GM12891 (cell line): ENCODE data around the gene COLEC12.

ENCODE experiments used
- PAX5 ChIP-seq: IDR thresholded peaks from 2 replicates; pipeline ENCODE4 v1.6.1; 2011; ENCODE audit warnings: low read length, moderate library complexity, mild to moderate bottlenecking; ENCODE audit not compliant: insufficient read depth, severe bottlenecking
- POLR2A ChIP-seq: IDR thresholded peaks from 2 replicates; pipeline ENCODE4 v1.6.1; 2011; ENCODE audit warnings: low read depth, low read length, control low read depth
- POLR2AphosphoS5 ChIP-seq: IDR thresholded peaks from 2 replicates; pipeline ENCODE4 v1.6.1; 2011; ENCODE audit warnings: low read depth, low read length, control low read depth
- POU2F2 ChIP-seq: IDR thresholded peaks from 2 replicates; pipeline ENCODE4 v1.6.1; 2011; ENCODE audit warnings: low read depth, mild to moderate bottlenecking, control low read depth, low read length, moderate library complexity
- SPI1 ChIP-seq: IDR thresholded peaks from 2 replicates; pipeline ENCODE4 v1.6.1; 2011; ENCODE audit warnings: low read depth, low read length, control low read depth
- TAF1 ChIP-seq: IDR thresholded peaks from 2 replicates; pipeline ENCODE4 v1.6.1; 2011; ENCODE audit warnings: low read depth, low read length, control low read depth

- no peak for TF ChIP-seq TAF1
- no peak for TF ChIP-seq POLR2A
- TF ChIP-seq POLR2AphosphoS5: no peak
- TF ChIP-seq SPI1: no peak
- TF ChIP-seq PAX5: no peak
- TF ChIP-seq POU2F2: no peak
These were observed 113.5 kb downstream of the COLEC12 start for GRCh38 chr18:386994-387393.
